ENCODE data around the gene RPL26.
"Not testable (repeated sequence)": the region's sequence is repeated elsewhere in the genome, so short reads cannot be mapped to it uniquely, and the experiment has no call there.

Gene RPL26
- total RNA-seq = 58.5 to 97.2 (median 76.6) reads per million in 4 experiments

DNA sequence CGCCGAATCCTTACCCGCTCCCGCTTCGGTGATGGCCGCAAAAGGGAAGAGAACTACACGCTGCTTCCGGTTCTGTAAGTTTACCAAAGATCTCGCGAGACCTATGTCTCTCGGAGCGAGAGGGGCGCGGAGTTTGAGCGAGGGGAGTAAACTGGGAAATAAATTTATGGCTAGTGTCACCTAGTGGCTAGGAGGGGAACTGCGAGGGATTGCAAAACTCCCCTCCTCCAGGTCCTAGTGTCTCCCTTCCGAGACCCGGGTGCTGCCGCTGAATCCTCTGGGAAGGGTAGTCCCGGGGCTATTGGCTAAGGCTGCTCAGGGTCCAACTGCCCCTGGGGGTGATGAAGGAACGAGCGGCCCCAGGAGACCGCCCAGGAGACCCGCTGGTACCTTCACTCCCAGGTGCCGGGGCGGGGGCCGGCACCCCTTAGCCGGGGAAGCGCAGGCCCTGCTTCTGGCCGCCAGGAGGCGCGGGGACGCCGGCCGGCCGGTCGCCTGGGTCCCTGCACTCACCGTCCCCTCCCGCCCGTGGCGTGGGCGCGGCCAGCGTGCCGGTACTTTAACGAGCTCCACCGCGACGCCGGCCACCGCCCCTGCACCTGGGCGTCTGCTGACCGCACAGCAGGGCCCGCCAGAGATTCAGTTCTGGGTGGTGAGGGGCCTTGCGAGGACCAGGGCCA is at the start of gene RPL26:
TSS of gene RPL26 (minus strand) at position 51 of the 680 bp plus-strand sequence. CDS start 883 bp downstream, outside the sequence.
- DNase-seq = peak; percentile 93

DNA sequence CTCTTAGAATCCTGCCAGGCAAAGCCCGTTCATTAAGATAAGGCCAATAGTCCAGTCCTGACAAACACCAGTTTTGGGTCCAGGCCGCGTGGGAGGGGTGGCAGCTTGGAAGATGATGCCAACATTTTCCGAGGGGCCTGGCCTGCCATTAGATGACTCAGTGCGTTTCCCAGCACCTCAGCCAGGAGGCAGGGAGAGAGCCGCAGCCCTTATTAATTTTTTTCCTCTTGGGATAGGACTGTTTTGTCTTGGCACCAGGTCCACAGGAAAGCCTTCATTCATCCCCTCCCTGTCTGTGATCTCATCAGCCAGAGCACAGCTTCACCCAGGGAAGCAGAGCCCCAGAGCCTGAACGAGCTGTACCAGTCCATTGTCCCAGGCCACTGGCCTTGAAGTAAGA is 48.0 kb upstream of the RPL26 start:
- no peak for DNase-seq

DNA sequence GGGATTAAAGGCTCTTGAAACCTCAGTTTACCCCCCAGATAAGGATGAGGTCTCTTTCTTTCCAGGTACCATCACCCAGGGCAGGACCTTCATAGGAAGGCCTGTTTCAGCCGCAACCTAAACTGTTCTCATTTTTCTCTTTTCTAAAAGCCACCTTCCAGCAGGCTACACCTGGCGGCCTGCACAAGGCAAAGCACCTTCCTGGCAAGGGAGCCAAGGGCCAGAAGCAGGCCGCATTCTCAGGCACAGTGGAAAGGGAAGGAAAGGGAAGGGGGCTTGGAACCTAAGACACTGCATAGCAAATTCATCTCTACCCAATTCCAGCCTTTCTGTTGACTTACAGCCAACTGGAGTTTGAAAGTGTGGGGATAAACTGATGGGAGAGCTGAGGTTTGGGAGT is 43.8 kb upstream of the RPL26 start:
- no peak for DNase-seq

DNA sequence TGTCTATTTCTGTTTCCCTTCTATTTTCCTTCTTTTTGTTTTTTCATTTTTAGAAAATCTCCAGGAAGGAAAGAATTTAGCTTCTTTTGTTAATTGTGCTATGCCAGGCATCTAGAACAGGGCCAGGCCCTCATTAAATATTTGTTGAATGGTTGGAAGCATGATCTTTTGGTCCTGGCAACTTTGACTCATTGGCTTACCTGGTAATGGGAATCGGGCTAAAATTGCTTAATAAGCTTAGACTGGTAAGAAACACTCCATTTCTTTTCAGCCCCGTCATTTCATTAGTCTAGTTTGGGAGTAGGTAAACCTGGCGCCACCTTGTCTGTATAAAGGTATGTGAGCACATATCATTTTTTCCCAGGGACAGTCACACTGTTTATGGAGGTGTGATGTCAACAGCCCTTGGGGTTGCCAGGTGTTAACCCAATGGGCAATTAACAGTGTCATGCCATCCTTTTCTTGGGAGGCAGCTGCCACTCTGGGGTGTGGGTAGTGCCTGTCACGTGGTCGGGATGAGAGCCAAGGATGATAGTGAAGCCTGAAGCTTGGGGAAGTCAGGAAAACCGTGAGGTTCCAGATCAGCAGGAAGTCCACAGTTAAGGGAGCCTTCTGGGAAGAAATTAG is 43.2 kb upstream of the RPL26 start:
- DNase-seq = no peak

DNA sequence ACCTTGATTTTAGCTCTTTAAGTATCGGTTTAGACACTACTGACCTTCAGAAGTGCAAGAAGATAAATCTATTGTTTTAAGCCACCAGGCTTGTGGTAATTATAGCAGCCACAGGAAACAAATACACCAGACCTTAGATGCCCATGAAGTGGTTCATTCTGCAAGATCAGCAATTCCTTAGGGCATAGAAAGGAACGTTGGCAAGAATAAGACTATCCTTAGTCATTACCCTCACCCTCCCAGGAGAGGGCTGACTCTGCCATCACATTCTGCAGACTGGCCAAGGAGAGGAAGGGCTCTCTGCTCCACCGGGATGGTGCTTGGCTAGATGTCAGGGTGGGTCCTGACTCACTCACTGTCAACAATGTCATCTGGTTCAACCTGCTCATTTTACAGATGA is 38.6 kb upstream of the RPL26 start:
- DNase-seq = no peak

DNA sequence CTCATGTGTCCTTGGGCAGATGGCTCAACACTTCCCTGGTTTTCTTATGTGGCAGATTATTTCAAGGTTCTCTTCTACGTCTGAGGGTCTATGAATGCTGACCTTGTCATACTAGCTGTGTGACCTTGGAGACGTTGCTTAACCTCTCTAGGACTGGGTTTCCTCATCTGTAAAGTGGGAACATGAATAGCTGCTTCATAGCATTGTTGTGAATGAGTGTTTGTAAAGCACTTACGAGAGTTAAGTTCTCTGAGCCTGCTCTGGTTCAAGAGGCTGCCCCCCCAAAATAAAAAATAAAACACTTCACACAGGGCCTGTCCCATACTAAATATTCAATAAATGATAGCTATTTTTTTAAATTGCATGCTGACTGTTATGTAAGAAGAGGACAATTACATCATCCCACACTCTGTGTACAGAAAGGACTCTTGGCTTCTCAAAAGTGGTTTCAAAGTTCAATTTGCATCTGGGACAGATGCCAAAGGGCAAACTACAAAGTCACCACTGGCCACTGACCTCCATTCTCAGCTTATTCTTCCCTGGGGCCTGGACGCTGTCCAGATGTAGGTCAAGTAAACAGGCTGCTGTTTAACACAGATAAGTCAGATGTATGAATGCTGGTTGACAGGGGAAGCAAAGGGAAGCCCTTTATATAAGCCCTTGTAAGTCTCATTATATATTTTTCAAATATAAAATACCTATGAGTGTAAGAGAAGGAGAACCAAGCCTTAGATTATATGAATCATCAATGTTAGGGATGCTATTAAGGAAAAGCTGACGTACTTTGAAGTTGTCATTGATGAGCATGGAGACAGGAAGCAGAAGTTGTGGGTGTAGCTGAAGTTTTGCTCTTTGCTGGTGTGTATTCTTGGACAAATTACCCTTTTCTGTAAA is 37.3 kb upstream of the RPL26 start:
- no peak for DNase-seq

DNA sequence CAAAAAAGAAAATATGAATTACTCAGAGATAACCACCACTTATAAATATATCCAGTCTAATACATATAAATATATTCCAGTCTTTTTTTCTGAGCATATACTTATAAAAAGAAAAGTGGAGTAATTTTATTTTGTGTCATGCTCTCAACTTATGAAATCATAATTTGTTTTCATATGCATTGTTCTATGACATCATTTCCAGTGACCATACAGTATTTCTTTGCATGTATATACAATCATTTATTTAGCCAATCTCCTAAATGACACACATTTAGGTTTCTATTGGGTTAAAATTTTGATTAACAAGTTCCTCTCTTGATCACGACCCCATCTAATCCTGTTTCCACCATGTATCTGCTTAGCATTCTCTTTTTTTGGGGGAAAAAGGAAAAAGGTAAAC is 36.3 kb upstream of the RPL26 start:
- DNase-seq = no peak

DNA sequence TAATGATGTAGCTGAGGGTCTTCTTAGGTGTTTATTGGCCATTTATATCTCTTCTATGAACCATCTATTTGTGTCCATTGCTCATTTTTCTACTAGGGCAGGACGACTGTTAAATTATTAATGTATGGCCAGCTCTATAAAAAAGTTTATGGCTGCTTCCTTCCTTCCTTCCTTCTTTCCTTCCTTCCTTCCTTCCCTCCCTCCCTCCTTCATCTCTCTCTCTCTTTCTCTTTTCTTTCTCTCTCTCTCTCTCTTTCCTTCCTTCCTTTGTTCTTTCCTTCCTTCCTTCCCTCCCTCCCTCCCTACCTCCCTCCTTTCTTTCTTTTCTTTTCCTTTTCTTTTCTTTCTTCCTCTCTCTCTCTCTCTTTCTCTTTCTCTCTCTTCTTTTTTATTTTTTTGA is 35.5 kb upstream of the RPL26 start:
- DNase-seq = no peak

DNA sequence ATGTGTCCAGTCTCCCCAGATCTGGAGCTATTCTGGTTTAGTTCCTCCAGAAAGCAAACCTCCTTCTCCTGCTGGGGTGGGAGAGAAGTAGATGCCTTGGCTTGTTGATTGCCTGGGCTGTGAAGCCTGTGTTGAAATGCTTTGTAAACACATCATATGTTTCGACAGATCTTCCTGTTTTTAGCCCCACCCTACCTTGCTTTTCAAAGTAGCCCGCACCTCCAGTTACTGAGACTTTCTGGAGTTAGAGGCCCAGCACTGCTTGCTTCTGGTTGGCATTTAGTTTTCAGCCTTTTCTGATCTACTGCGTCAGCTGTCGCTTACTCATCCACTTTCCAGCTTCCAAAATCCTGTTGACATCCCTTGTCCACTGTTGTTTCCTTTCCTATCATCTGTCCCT is 34.8 kb upstream of the RPL26 start:
- no peak for DNase-seq

DNA sequence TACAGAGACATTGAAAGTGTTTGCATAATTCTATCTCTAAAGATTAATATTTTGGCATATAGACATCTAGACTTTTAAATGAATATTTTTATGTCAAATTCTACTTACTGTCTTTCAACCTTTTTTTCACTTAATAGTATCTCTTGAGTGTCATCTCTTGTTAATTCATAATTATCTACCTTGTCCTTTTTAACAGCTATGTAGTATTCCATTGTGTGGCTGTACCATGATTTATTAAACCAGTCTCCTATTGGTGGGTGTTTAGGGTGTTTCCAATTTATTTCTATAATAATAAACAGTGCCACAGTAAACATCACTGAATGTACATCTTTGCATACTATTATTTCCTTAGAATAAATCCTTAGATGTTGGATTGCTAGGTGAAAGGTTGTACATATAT is 30.9 kb upstream of the RPL26 start:
- no peak for DNase-seq

DNA sequence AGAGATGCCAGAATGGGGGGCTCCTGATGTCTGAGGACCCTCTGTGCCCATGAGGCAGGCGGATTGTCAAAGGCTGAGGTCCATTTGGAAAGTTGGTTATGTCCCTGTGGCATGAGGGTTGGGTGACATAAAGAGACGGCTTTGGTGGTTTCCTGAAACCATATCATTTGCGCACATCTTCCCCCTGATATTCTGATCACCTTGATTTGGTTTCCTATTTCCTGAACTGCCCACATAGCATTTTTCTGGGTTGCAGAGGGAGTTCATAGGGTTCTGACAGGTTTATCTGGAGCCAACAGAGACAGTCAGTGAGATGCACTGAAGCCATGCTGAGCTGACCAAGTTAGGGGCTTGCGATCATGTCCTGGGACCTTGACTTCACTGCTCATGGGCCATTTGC is 30.3 kb upstream of the RPL26 start:
- no peak for DNase-seq

DNA sequence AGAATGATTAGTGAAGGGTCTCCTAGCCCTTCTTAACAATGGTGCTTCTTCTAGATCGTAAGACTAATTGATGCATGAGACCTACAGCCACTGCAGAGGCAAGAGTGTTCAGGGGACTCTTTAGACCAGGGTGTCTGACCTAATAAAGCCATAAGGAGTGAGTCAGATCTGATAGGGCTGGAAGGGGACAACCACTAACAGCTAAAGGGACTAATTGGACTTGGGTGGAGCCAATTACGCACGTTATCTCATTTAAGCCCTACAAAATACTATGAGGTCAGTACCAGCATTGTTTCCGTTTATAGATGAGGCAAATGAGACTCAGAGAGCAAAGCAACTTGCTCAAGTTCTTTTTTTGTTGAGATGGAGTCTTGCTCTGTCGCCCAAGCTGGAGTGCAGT is 29.1 kb upstream of the RPL26 start:
- DNase-seq = no peak

DNA sequence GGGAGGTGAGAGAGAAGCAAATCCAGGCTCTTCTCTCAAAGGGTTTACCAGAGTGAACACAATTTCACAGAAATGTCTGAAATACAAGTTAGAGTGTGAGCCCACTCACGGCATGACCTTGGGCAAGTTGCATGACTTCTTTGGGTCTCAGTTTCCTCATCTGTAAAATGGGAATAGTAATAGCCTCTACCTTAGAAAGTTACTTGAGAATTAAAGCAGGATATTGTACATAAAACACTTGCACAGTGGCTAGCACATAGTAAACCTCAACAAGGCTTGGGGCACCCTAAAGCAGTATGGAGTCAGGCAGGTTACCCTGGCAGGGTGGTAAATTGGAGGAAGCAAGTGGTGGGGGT is 27.9 kb upstream of the RPL26 start:
- no peak for DNase-seq

DNA sequence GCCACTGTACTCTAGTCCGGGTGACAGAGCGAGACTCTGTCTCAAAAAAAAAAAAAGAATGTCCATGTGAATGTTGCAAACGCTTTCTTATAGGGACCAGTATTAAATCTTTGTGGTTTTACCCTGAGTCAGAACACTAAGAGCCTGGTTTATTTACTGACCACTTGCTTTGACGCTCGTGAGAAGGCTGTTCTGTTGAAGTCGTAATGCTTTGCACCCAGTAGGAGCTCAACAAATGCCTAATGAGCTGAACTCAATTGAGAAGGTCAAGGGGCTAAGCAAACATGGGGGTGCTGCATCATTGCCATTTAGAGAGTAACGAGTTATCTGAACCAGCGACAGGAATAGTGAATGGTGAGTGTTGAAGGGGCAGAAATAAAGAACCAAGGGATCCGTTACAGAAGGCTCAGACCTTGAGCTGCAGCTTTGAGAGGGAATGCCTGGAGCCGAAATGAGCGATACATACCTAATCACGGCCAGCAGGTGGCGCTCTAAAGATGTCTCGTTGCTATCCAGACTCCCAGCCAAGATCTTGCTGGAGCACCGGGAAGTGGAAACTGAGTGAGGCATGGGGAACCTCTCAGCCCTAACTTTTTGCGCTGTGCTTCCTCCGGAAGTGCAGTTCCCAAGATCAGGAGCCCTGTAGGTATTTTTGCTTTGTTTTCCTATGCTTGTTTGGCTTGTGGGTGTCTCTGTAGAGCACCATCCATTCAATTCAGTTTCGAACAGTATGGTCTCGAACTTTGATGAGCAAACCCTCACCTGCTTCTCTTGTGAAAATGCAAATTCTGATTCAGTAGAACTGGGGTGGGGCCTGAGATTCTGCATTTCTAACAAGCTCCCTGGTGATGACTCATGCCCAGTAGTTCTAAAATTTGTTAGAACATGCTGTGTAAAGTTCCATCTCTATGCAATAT is 27.2 kb upstream of the RPL26 start:
- DNase-seq = peak; percentile 79

DNA sequence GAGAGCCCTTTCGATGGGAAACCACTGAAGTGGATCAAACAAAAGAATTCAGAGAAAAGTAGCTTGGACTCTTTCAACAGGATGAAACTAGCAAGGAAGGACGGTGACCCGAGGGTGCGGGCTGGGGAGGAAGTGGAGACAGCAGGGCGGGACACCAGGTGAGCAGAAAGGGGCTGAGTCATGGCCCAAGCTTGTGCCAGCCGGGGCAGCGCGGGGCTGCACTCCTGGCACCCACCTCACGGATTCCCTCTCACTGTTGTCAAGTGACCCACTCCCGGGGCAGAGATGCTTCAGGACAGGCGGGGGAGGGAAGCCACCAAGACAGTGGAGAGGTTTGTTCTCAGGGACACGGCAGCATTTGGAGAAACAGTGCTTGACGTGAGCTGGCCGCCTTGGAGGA is 25.4 kb upstream of the RPL26 start:
- no peak for DNase-seq

DNA sequence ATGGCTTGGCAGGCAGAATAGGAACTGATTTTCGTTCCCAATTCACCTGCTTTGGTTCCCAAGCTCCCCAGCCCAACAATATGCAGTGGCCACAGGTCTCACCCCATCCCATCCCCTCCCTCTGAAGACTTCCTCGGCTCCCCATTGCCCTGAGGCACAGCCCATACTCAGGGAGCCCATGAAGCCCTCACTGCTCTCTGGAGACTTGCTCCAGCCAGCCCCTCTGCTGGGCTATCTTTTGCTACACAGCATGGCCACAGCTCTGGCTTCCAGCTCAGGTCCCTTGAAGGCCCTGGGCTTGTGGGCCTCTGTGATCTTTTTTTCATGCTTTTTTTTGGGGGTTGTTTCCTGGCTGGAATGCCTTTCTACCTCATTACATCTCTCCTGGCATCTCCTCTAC is 23.2 kb upstream of the RPL26 start:
- DNase-seq = no peak

DNA sequence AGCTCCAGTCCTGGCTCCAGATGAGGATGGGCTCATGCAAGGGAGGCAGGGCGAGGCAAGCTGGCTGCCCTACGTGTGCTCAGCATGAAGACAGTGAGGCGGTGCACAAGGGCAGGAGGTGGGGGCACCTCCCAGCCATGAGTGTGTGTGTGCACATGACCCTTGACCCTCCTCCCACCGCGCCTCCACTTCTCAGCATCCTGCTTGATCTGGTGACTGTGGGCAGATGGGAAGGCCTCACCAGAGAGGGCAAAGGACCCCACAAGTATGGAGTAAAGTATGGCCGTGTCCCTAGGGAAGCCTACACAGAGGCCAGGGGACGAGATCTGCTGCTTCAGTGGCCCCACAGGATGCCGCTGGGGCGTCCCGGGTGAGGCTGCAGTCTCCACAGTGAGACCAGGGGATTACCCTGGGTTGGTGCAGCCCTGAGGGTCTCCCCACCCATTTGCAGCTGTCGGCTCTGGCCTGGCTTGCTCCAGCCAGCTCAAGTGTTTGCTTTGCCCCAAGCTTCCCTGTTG is 22.6 kb upstream of the RPL26 start:
- no peak for DNase-seq

DNA sequence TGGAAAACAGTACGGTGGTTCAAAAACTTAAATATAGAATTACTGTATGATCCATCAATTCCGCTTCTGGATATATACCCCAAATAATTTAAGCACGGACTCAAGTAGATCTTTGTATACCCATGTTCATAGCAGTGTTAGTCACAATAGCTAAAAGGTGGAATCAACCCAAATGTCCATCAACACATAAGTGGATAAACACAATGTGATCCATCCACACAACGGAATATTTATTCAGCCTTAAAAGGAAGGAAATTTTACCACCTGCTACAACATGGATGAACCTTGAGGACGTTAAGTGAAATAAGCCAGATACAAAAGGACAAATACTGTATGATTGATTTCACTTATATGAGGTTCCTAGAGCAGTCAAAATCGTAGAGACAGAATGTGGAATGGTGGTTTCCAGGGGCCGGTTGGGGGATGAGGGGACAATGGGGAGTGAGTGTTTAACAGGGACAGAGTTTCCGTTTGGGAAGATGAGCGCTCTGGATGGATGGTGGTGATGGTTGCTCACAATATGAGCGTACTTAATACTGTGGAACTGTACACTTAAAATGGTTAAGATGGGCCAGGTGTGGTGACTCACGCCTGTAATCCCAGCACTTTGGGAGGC is 20.0 kb upstream of the RPL26 start:
- DNase-seq = no peak

DNA sequence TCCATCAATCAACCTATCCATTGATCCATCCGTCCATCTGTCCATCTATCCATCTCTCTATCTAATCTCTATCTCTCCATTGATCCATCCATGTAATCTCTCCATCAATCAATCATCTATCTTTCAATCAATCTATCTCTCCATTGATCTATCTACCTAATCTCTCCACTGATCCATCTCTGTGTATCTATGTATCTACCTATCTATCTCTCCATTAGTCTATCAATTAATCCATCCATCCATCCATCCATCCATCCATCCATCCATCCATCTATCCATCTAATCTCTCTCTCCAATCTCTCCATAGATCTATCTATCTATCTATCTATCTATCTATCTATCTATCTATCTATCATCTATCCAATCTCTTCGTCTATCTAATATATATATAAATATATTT is 18.1 kb upstream of the RPL26 start:
- no peak for DNase-seq

DNA sequence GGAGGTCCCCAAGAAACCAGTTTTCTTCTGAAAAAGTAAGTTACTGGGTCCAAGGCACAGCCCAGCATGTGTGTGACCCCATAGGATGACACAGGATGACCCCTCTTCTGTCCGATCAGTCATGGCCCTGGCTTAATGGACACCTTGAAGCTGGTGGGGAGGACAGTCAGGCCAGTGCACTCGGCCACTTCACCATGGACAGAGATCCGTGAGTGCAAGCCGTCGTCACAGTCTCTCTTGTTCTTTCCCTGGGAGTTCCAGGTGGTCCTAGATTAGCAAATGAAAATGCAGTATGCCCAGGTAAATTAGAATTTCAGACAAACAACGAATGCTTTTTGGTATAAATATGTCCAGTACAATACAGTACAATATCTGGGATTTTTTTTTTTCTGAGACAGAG is 16.0 kb upstream of the RPL26 start:
- no peak for DNase-seq

DNA sequence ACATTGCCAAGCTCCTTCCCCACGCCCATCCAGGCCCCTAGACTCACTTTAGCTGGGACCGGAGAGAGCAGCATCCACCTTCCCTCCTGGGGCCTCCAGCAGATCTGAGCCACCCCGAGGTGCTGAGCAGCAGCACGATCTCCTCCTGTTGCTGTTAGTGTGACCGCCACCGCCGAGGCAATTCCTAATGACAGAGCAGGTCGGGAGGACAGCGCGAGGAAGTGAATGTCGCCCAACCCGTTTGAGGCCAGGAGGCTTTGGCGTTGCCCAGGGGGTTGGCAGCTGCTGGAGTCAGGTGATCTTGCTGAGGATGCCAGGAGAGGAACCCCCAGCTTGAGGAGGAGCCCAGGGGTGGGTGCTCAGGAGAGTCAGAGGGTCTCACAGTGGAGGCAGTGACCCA is 14.6 kb upstream of the RPL26 start, which contains the start of gene RNF222:
TSS of gene RNF222 (minus strand) at position 192 of the 400 bp plus-strand sequence. CDS start 4,366 bp downstream, outside the sequence.
- DNase-seq = no peak

DNA sequence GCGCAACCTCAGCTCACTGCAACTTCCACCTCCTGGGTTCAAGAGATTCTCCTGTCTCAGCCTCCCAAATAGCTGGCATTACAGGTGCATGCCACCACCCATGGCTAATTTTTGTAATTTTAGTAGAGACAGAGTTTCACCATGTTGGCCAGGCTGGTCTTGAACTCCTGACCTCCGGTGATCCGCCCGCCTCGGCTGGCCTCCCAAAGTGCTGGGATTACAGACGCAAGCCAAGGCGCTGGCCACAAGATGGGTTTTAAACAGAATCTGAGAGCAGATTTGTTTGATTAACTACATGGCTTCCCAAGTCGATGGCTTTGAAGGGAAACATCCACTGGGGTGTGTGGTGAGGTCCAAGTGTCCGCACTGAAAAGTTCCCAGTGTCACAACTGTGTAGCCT is 11.5 kb upstream of the RPL26 start:
- not testable (repeated sequence) for DNase-seq
